GM12878 (cell line): Measurements from ENCODE around the gene SMIM22.

Experiments used
- CEBPB ChIP-seq, 2 experiments: fragments of 150-350 bp in 1 of 2; IDR thresholded peaks; 2 replicates each; pipeline ENCODE4 v1.6.1; 2012 to 2014; ENCODE audit warnings: low read depth in 2 of 2, low read length in 2 of 2, borderline replicate concordance in 1 of 2, inconsistent platforms in 1 of 2
- SIN3A ChIP-seq: IDR thresholded peaks from 2 replicates; pipeline ENCODE4 v1.6.1; 2012; ENCODE audit warnings: low read depth, low read length, improper control_type of control experiment
- TF ChIP-seq, protein P1 (sequence below): fragments of 150-350 bp; IDR thresholded peaks from 2 replicates; pipeline ENCODE4 v1.6.1; 2016; ENCODE audit warnings: low read depth, low read length

DNA sequence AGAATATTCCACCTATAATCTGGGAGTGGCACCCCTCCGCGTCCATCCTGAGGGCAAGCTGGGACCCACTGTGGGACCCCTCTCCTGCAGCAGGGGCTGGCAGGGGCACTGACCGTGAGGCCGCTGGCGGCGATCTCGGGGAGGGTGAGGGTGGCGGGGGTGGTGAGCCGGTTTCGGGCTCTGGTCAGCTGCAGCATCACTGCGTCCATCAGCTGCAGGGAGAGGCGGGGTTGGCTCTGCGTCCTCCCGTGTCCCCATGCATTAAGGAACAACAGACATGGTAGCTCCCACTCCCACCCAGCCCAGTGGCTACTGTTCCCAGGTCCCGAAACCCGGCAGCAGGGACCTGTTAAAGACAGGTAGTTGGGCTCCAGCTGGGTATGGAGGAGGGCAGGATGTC is 3.3 kb downstream of the SMIM22 start:
- no peak for TF ChIP-seq SIN3A
- no peak for TF ChIP-seq CEBPB (IDR thresholded peaks at IDR 0.05; ENCODE audit: borderline replicate concordance in 1 of 2, low read depth in 2 of 2, low read length in 2 of 2)
- TF ChIP-seq, protein P1, sequence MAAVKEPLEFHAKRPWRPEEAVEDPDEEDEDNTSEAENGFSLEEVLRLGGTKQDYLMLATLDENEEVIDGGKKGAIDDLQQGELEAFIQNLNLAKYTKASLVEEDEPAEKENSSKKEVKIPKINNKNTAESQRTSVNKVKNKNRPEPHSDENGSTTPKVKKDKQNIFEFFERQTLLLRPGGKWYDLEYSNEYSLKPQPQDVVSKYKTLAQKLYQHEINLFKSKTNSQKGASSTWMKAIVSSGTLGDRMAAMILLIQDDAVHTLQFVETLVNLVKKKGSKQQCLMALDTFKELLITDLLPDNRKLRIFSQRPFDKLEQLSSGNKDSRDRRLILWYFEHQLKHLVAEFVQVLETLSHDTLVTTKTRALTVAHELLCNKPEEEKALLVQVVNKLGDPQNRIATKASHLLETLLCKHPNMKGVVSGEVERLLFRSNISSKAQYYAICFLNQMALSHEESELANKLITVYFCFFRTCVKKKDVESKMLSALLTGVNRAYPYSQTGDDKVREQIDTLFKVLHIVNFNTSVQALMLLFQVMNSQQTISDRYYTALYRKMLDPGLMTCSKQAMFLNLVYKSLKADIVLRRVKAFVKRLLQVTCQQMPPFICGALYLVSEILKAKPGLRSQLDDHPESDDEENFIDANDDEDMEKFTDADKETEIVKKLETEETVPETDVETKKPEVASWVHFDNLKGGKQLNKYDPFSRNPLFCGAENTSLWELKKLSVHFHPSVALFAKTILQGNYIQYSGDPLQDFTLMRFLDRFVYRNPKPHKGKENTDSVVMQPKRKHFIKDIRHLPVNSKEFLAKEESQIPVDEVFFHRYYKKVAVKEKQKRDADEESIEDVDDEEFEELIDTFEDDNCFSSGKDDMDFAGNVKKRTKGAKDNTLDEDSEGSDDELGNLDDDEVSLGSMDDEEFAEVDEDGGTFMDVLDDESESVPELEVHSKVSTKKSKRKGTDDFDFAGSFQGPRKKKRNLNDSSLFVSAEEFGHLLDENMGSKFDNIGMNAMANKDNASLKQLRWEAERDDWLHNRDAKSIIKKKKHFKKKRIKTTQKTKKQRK: no peak
